ACC112 (cell line): ENCODE results near the gene IKBKG.
"Not testable (repeated sequence)": the region's sequence is repeated elsewhere in the genome, so short reads cannot be mapped to it uniquely, and the experiment has no call there.

Experiments
- H2AFZ ChIP-seq: fragments of 200-600 bp; sonication (generic); one replicate; pipeline ENCODE4 v1.6.0; 2017; ENCODE audit warnings: antibody characterized with exemption, low read length; ENCODE audit not compliant: unreplicated experiment
- H3K27ac ChIP-seq: fragments of 200-600 bp; sonication (generic); 2 replicates; pipeline ENCODE4 v1.5.1; 2014; ENCODE audit warnings: low read depth, mild to moderate bottlenecking, antibody characterized with exemption, low read length, moderate library complexity
- H3K27me3 ChIP-seq: fragments of 200-600 bp; sonication (generic); 2 replicates; pipeline ENCODE4 v1.6.1; 2014; ENCODE audit warnings: mild to moderate bottlenecking, antibody characterized with exemption, low read length, moderate library complexity, mixed read lengths; ENCODE audit not compliant: insufficient read depth
- H3K36me3 ChIP-seq: fragments of 200-600 bp; sonication (generic); 2 replicates; pipeline ENCODE4 v1.6.1; 2016; ENCODE audit warnings: mild to moderate bottlenecking, antibody characterized with exemption, low read length, moderate library complexity, mixed read lengths; ENCODE audit not compliant: insufficient read depth
- H3K4me1 ChIP-seq: fragments of 200-600 bp; sonication (generic); one replicate; pipeline ENCODE4 v1.6.1; 2016; ENCODE audit warnings: low read length, mixed read lengths; ENCODE audit not compliant: insufficient read depth, unreplicated experiment, control insufficient read depth
- H3K4me3 ChIP-seq: fragments of 200-600 bp; sonication (generic); 2 replicates; pipeline ENCODE4 v1.5.1; 2014; ENCODE audit warnings: mild to moderate bottlenecking, low read depth, low read length
- H3K79me2 ChIP-seq: fragments of 200-600 bp; sonication (generic); one replicate; pipeline ENCODE4 v1.6.0; 2016; ENCODE audit warnings: low read length; ENCODE audit not compliant: control insufficient read depth, unreplicated experiment, insufficient read depth

IKBKG gene

DNA sequence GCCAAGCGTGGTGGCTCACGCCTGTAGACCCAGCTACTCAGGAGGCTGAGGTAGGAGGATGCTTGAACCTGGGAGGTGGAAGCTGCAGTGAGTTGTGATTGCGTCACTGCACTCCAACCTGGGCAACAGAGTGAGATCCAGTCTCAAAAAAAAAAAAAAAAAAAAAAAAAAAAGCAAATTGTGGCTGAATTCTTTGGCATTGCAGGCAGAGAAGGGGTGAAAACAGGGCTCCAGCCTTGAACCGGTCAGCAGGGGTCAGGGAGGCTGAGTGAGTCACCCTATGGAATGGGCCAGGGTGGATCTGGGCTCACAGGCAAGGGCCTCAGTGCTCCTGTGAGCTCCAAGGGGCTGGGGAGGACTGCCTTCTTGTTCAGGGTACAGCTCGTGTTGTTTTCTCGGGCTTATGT lies 18.2 kb upstream of the IKBKG start:
- H2AFZ ChIP-seq: no peak overlapping the region
- H3K4me1 ChIP-seq: peaks cover 16% of the 10 kb centered on the region
- H3K27ac ChIP-seq: no peak overlapping the region; the same call in 1 of the 2 replicates
- H3K27me3 ChIP-seq: no peaks in the 10 kb centered on the region
- H3K79me2 ChIP-seq: no peaks in the 10 kb centered on the region
- H3K36me3 ChIP-seq: no peaks in the 10 kb centered on the region
- H3K4me3 ChIP-seq: no peak overlapping the region

- H3K4me1 ChIP-seq: peaks cover 23% of the 10 kb centered on the region
- H3K36me3 ChIP-seq: no peaks in the 10 kb centered on the region
- H3K27me3 ChIP-seq: no peaks in the 10 kb centered on the region
- no peaks in the 10 kb centered on the region for H3K79me2 ChIP-seq
- no peak overlapping the region for H3K27ac ChIP-seq
- no peak overlapping the region for H2AFZ ChIP-seq
- no peak overlapping the region for H3K4me3 ChIP-seq
These were observed 17.1 kb upstream of the IKBKG start for GRCh38 chrX:154530286-154530685.

GRCh38 chrX:154531626-154532025 lies 15.8 kb upstream of the IKBKG start:
- no peaks in the 10 kb centered on the region for H3K27me3 ChIP-seq
- no peak overlapping the region for H3K27ac ChIP-seq
- no peaks in the 10 kb centered on the region for H3K36me3 ChIP-seq
- H3K79me2 ChIP-seq: peaks cover 3% of the 10 kb centered on the region
- H3K4me1 ChIP-seq: peaks cover 23% of the 10 kb centered on the region
- H2AFZ ChIP-seq: no peak overlapping the region
- no peak overlapping the region for H3K4me3 ChIP-seq

GRCh38 chrX:154532690-154533089 lies 14.7 kb upstream of the IKBKG start:
- Histone ChIP-seq H3K27ac (no peak overlapping the region), H3K27me3 (no peaks in the 10 kb centered on the region), H2AFZ (no peak overlapping the region), H3K36me3 (no peaks in the 10 kb centered on the region), H3K4me1 (peaks cover 14% of the 10 kb centered on the region), H3K79me2 (peaks cover 3% of the 10 kb centered on the region), H3K4me3 (no peak overlapping the region)

- Histone ChIP-seq H3K79me2 (peaks cover 10% of the 10 kb centered on the region), H2AFZ (no peak overlapping the region), H3K27me3 (no peaks in the 10 kb centered on the region), H3K36me3 (no peaks in the 10 kb centered on the region), H3K27ac (0 out of 2 replicates have a peak overlapping the region, but pooled peaks have one; percentile 32), H3K4me1 (peaks cover 14% of the 10 kb centered on the region), H3K4me3 (no peak overlapping the region)
These were observed 12.7 kb upstream of the IKBKG start for GRCh38 chrX:154534526-154535322.

DNA sequence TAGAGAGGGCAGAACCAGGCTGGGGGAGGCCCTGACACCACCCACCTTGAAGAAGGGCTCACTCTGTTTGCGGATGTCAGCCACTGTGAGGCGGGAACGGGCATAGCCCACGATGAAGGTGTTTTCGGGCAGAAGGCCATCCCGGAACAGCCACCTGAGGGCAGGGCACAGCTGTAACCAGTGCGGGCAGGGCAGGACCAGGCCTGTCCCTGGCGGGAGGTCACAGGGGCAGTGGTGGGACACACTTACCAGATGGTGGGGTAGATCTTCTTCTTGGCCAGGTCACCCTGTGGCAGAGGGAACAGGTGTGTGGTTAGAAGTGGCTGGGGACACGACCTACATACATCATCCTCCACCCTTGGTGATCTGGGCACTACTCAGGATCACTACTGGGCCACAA lies 11.5 kb upstream of the IKBKG start:
- no peak overlapping the region for H3K4me3 ChIP-seq
- no peak overlapping the region for H2AFZ ChIP-seq
- no peaks in the 10 kb centered on the region for H3K27me3 ChIP-seq
- no peaks in the 10 kb centered on the region for H3K36me3 ChIP-seq
- peaks cover 18% of the 10 kb centered on the region for H3K4me1 ChIP-seq
- H3K79me2 ChIP-seq: peaks cover 14% of the 10 kb centered on the region
- H3K27ac ChIP-seq: no peak overlapping the region

DNA sequence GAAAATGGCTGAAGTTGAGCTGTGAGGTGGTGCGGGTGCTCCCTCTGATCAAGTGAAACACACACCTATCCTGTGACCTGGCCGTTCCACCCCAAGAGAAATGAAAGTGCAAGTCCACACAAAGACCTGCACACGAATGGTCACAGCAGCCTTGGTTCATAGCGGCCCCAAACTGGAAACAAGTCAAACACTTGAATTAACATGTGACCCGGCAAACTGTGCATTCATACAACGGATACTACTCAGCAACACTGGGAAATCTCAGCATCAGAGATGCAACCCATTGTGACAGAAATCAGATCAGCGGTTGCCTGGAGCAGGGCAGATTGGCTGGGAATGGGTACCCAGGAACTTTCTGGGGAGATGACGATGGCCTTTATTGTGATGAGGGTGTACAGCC lies 8.3 kb upstream of the IKBKG start:
- no peaks in the 10 kb centered on the region for H3K27me3 ChIP-seq

GRCh38 chrX:154540365-154540764 lies 7.1 kb upstream of the IKBKG start:
- peak overlapping the region; percentile 99 for H3K27ac ChIP-seq
- peaks cover 39% of the 10 kb centered on the region for H3K4me1 ChIP-seq
- H3K27me3 ChIP-seq: not testable (repeated sequence)

More for the DNA sequence above, 8.3 kb upstream of the IKBKG start:
- Histone ChIP-seq H3K27ac (no peak overlapping the region), H3K36me3 (no peaks in the 10 kb centered on the region), H3K4me1 (peaks cover 40% of the 10 kb centered on the region), H3K79me2 (peaks cover 18% of the 10 kb centered on the region), H2AFZ (no peak overlapping the region), H3K4me3 (no peak overlapping the region)

GRCh38 chrX:154540897-154541535 lies 6.4 kb upstream of the IKBKG start:
- no peak overlapping the region for H2AFZ ChIP-seq
- H3K79me2 ChIP-seq: peaks cover 33% of the 10 kb centered on the region
- H3K27ac ChIP-seq: peak overlapping the region; percentile 99
- no peaks in the 10 kb centered on the region; the same call in 1 of the 2 replicates for H3K36me3 ChIP-seq
- peaks cover 39% of the 10 kb centered on the region for H3K4me1 ChIP-seq
- H3K27me3 ChIP-seq: no peaks in the 10 kb centered on the region
- 0 out of 2 replicates have a peak overlapping the region, but pooled peaks have one; percentile 35 for H3K4me3 ChIP-seq

More at GRCh38 chrX:154540365-154540764, 7.1 kb upstream of the IKBKG start:
- H3K36me3 ChIP-seq, H2AFZ ChIP-seq, H3K4me3 ChIP-seq: not testable (repeated sequence)
- peaks cover 29% of the 10 kb centered on the region for H3K79me2 ChIP-seq

- peaks cover 39% of the 10 kb centered on the region for H3K4me1 ChIP-seq
- no peaks in the 10 kb centered on the region; the same call in 1 of the 2 replicates for H3K36me3 ChIP-seq
- H3K27me3 ChIP-seq: no peaks in the 10 kb centered on the region
- H3K79me2 ChIP-seq: peaks cover 37% of the 10 kb centered on the region
- no peak overlapping the region for H2AFZ ChIP-seq
- H3K4me3 ChIP-seq: peak overlapping the region; percentile 35; the same call in 1 of the 2 replicates
- peak overlapping the region; percentile 99 for H3K27ac ChIP-seq
These were observed 5.9 kb upstream of the IKBKG start for GRCh38 chrX:154541589-154541895.
